Cortex of kidney (tissue), 1 donor: ENCODE measurements around the gene ZNF331.
"Not testable (repeated sequence)": the region's sequence is repeated elsewhere in the genome, so short reads cannot be mapped to it uniquely, and the experiment has no call there.

Experiments used
- DNase-seq: peaks from one replicate; lab custom pipeline; 2025; lab: John Stamatoyannopoulos, UW

Gene ZNF331

GRCh38 chr19:53537521-53538377 lies at the start of gene ZNF331:
ZNF331 (plus strand) TSS chr19:53538145; CDS start chr19:53569377, 31,232 bp downstream.
- DNase-seq, result no peak

- DNase-seq, result no peak
These were observed 45.8 kb upstream of the ZNF331 start for GRCh38 chr19:53492153-53492552.

GRCh38 chr19:53497311-53498023 lies 40.5 kb upstream of the ZNF331 start:
- not testable (repeated sequence) for DNase-seq

GRCh38 chr19:53498024-53498395 lies 39.9 kb upstream of the ZNF331 start:
- not testable (repeated sequence) for DNase-seq

- DNase-seq, result not testable (repeated sequence)
These were observed 34.8 kb upstream of the ZNF331 start for GRCh38 chr19:53503151-53503550.

GRCh38 chr19:53503671-53504364 lies 34.1 kb upstream of the ZNF331 start:
- DNase-seq, result not testable (repeated sequence)

GRCh38 chr19:53504365-53504703 lies 33.6 kb upstream of the ZNF331 start:
- DNase-seq, result not testable (repeated sequence)

GRCh38 chr19:53504885-53505284 lies 33.1 kb upstream of the ZNF331 start:
- no peak for DNase-seq

- DNase-seq, result no peak
These were observed 31.2 kb upstream of the ZNF331 start for GRCh38 chr19:53506728-53507127.

- DNase-seq, result no peak
These were observed 30.2 kb upstream of the ZNF331 start for GRCh38 chr19:53507523-53508442.

- no peak for DNase-seq
These were observed 28.5 kb upstream of the ZNF331 start for GRCh38 chr19:53509443-53509842.

- no peak for DNase-seq
These were observed 28.1 kb upstream of the ZNF331 start for GRCh38 chr19:53509845-53510244.

GRCh38 chr19:53511357-53511756 lies 26.6 kb upstream of the ZNF331 start:
- DNase-seq, result no peak

- DNase-seq, result no peak
These were observed 26.0 kb upstream of the ZNF331 start for GRCh38 chr19:53511933-53512374.

GRCh38 chr19:53515047-53515446 lies 22.9 kb upstream of the ZNF331 start:
- not testable (repeated sequence) for DNase-seq

GRCh38 chr19:53517114-53517741 lies 20.7 kb upstream of the ZNF331 start:
- DNase-seq, result no peak

- no peak for DNase-seq
These were observed 19.8 kb upstream of the ZNF331 start for GRCh38 chr19:53518121-53518520.

- DNase-seq, result no peak
These were observed 19.2 kb upstream of the ZNF331 start for GRCh38 chr19:53518716-53519115.

- no peak for DNase-seq
These were observed 18.5 kb upstream of the ZNF331 start for GRCh38 chr19:53519446-53519845.

GRCh38 chr19:53520163-53520546 lies 17.8 kb upstream of the ZNF331 start:
- no peak for DNase-seq
